ENCODE results near the gene SEC61G. TPM values are rescaled to one million over a fixed set of nuclear protein-coding genes. Genes with fewer than 3 reads are reported as not detected.

SEC61G gene
- total RNA-seq, 1 experiment from 2014 or later: 208 TPM

GRCh38 chr7:54711900-54712595, 47.0 kb downstream of the SEC61G start:
- TF ChIP-seq ERG (CRISPR knock-in tag; IDR thresholded peaks at IDR 0.05): no peak
- TF ChIP-seq AFF4 (CRISPR knock-in tag; IDR thresholded peaks at IDR 0.05; ENCODE audit: borderline replicate concordance): no peak
- no peak for TF ChIP-seq TP53 (CRISPR knock-in tag; IDR thresholded peaks at IDR 0.05)
- no peak for TF ChIP-seq MAX (CRISPR knock-in tag; IDR thresholded peaks at IDR 0.05)
- TF ChIP-seq EMX1 (CRISPR knock-in tag; IDR thresholded peaks at IDR 0.05): no peak
- TF ChIP-seq ZBTB43 (CRISPR knock-in tag; IDR thresholded peaks at IDR 0.05): no peak
- no peak for TF ChIP-seq CDX4 (CRISPR knock-in tag; IDR thresholded peaks at IDR 0.05; ENCODE audit: borderline replicate concordance)
- TF ChIP-seq ZNF396 (CRISPR knock-in tag; IDR thresholded peaks at IDR 0.05; ENCODE audit: borderline replicate concordance): no peak
- TF ChIP-seq ARID4B (CRISPR knock-in tag; IDR thresholded peaks at IDR 0.05; ENCODE audit: borderline replicate concordance): no peak
- no peak for TF ChIP-seq ZNF416 (CRISPR knock-in tag; IDR thresholded peaks at IDR 0.05)
- TF ChIP-seq USF2 (CRISPR knock-in tag; IDR thresholded peaks at IDR 0.05): no peak
- no peak for TF ChIP-seq GTF2I (CRISPR knock-in tag; conservative IDR thresholded peaks at IDR 0.05)
- no peak for TF ChIP-seq KAT7 (CRISPR knock-in tag; IDR thresholded peaks at IDR 0.05; ENCODE audit: borderline replicate concordance)
- TF ChIP-seq ETV6 (CRISPR knock-in tag; IDR thresholded peaks at IDR 0.05): no peak
- no peak for TF ChIP-seq STAT6 (CRISPR knock-in tag; conservative IDR thresholded peaks at IDR 0.05; ENCODE audit: low read depth)
- peaks cover 35% of the 10 kb centered on the region for H3K36me3 Mint-ChIP-seq
- H3K27ac Mint-ChIP-seq: no peak overlapping the region
- POLR2A ChIA-PET: no interaction called here
- DNase-seq (ENCODE audit: low spot score) (no peak), ATAC-seq (no peak)
- CTCF ChIA-PET: no interaction called here
- H3K27me3 Mint-ChIP-seq (ENCODE audit: low read depth): 0 out of 2 replicates have a peak, but pooled peaks cover 4% of the 10 kb centered on the region
- peaks cover 2% of the 10 kb centered on the region for H3K4me1 Mint-ChIP-seq
- H3K9me3 Mint-ChIP-seq: peaks cover 71% of the 10 kb centered on the region
- no peak overlapping the region for H3K4me3 Mint-ChIP-seq

Data from WTC11 (cell line).